IgD-negative memory B cell (primary cell): Measurements from ENCODE around the gene HDGFL3. TPM values are rescaled to one million over a fixed set of nuclear protein-coding genes. Genes with fewer than 3 reads are reported as not detected.
"Not testable (repeated sequence)": the region's sequence is repeated elsewhere in the genome, so short reads cannot be mapped to it uniquely, and the experiment has no call there.

Source experiments
- H3K27ac Mint-ChIP-seq, 3 donors: one replicate each; pipeline ENCODE4 v1.8.0; 2020 to 2022; ENCODE audit warnings: mild to moderate bottlenecking in 3 of 3, mixed read lengths in 3 of 3, moderate library complexity in 1 of 3
- H3K27me3 Mint-ChIP-seq: one replicate; pipeline ENCODE4 v1.8.0; 2021; ENCODE audit warnings: mixed read lengths
- H3K36me3 Mint-ChIP-seq: one replicate; pipeline ENCODE4 v1.8.0; 2020; ENCODE audit warnings: mild to moderate bottlenecking, mixed read lengths
- H3K4me1 Mint-ChIP-seq, 3 donors: one replicate each; pipeline ENCODE4 v1.8.0; 2020 to 2022; ENCODE audit warnings: mixed read lengths in 3 of 3, mild to moderate bottlenecking in 1 of 3
- H3K4me3 Mint-ChIP-seq, 4 donors: one replicate each; pipeline ENCODE4 v1.8.0; 2020 to 2022; ENCODE audit warnings: mild to moderate bottlenecking in 4 of 4, mixed read lengths in 4 of 4, moderate library complexity in 3 of 4
- H3K9me3 Mint-ChIP-seq, 3 donors: one replicate each; pipeline ENCODE4 v1.8.0; 2020 to 2021; ENCODE audit warnings: mixed read lengths in 3 of 3, mild to moderate bottlenecking in 1 of 3
- polyA plus RNA-seq: library from polyadenylated mRNA; unstranded; fragments of 300-500 nt; fragmentation: Illumina TruSeq; gene quantifications from one replicate; pipeline ENCODE4 v1.2.3, GENCODE V29; 2021

HDGFL3 gene
- polyA plus RNA-seq, 1 donor from 2014 or later, result 0.01 TPM

DNA sequence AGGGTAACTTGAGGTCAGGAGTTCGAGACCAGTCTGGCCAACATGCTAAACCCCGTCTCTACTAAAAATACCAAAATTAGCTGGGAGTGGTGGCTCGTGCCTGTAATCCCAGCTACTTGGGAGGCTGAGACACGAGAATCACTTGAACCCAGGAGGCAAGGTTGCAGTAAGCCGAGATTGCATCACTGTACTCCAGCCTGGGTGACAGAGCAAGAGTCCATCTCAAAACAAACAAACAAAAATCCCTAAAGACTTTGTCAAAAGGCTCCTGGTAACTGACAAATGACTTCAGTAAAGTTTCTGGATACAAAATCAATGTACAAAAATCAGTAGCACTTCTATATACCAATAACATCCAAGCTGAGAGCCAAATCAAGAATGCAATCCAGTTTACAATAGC lies 38.0 kb downstream of the HDGFL3 start:
- not testable (repeated sequence) for H3K36me3 Mint-ChIP-seq, H3K4me3 Mint-ChIP-seq, H3K27ac Mint-ChIP-seq, H3K27me3 Mint-ChIP-seq, H3K4me1 Mint-ChIP-seq
- peaks cover 6 to 18% (median 10%) of the 10 kb centered on the region in 3 donors for H3K9me3 Mint-ChIP-seq

- peaks cover 6 to 18% (median 10%) of the 10 kb centered on the region in 3 donors for H3K9me3 Mint-ChIP-seq
Measured at GRCh38 chr15:83166830-83167229, 40.8 kb downstream of the HDGFL3 start.

DNA sequence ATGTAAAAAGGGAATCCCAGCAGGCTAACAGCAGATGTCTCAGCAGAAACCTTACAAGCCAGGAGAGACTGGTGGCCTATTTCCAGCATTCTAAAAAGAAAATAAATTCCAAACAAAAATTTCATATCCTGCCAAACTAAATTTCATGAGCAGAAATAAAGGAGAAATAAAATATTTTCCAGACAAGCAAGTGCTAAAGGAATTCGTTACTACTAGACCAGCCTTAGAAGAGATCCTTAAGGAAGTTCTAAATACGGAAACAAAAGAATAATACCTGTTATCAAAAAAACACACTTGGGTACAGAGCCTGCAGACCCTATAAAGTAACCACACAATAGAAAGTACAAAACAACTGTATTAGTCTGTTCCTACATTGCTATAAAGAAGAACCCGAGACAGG lies 41.4 kb downstream of the HDGFL3 start:
- Mint-ChIP-seq H3K27me3 (peaks cover 3% of the 10 kb centered on the region), H3K9me3 (peaks cover 6 to 18% (median 10%) of the 10 kb centered on the region in 3 donors), H3K27ac (no peak overlapping the region), H3K4me3 (no peak overlapping the region), H3K36me3 (no peaks in the 10 kb centered on the region), H3K4me1 (no peaks in the 10 kb centered on the region)

More at GRCh38 chr15:83166830-83167229, 40.8 kb downstream of the HDGFL3 start:
- H3K4me3 Mint-ChIP-seq, result no peak overlapping the region
- H3K27me3 Mint-ChIP-seq, result peaks cover 3% of the 10 kb centered on the region
- H3K4me1 Mint-ChIP-seq, result no peaks in the 10 kb centered on the region
- H3K27ac Mint-ChIP-seq, result no peak overlapping the region
- H3K36me3 Mint-ChIP-seq, result no peaks in the 10 kb centered on the region

DNA sequence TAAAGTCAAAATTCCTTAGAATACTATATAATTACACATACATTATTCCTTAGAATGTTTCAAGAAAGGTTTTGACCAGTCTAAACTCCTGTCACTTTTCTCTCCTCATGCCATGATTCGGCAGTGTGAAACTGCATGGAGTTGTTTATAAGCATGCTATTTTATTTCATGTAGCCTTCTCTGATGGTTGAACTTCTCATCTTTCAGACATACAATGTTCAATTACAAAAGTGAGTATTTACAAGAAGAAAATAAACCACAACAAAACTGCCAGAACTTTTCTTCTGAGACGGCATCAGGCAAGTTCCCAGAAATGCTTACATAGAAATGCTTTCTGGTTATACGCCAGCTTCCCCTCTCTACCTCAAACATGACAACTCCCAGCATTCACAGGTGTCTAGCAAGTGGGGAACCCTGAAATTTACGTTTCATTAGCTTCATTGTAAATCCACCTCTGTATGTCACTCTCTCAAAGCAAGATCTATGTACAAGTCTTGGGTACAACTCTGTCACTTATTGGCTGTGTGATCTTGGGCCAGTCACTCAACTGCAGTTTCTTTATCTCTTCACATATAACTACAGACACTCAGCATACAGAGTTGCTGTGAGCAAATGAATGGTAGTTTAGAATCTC lies 42.7 kb downstream of the HDGFL3 start:
- H3K9me3 Mint-ChIP-seq, result peaks cover 6 to 16% (median 10%) of the 10 kb centered on the region in 3 donors
- no peak overlapping the region for H3K4me3 Mint-ChIP-seq
- H3K27me3 Mint-ChIP-seq, result peaks cover 3% of the 10 kb centered on the region
- no peak overlapping the region for H3K27ac Mint-ChIP-seq
- H3K4me1 Mint-ChIP-seq, result no peaks in the 10 kb centered on the region
- no peaks in the 10 kb centered on the region for H3K36me3 Mint-ChIP-seq

DNA sequence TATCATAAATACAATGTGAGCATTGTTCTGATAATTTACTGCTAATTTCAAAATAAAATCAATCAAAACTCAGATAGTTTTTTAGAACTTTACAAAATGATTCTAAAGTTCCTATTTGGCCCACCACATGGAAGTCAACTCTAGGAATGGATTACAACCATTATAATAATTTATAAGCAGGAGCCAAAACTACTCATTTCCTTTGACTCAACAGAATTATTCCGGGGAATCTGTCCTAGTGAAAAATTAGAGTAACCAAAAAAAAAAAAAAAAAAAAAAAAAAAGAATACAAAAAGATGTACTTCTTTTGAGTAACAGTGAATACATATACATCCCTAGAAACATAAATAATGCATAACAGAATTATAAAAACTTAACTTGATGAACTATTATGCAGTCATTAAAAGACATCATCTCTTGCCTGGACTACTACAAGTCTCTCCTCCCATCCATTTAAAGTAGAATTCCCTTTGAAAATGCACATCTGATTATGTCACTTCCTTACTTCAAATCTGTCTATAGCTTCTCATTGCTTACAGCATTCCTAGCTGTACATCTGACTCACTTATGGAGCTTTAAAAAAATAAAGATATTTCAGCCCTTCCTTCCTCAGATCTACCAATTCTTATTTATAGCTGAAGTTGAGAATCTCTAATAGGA lies 43.4 kb downstream of the HDGFL3 start:
- no peak overlapping the region for H3K27ac Mint-ChIP-seq
- H3K36me3 Mint-ChIP-seq, result no peaks in the 10 kb centered on the region
- H3K4me1 Mint-ChIP-seq, result no peaks in the 10 kb centered on the region
- peaks cover 6 to 15% (median 10%) of the 10 kb centered on the region in 3 donors for H3K9me3 Mint-ChIP-seq
- no peak overlapping the region for H3K4me3 Mint-ChIP-seq
- H3K27me3 Mint-ChIP-seq, result peaks cover 3% of the 10 kb centered on the region

- H3K4me3 Mint-ChIP-seq, result peak overlapping the region in 1 of 4 donors; percentile 29
- no peaks in the 10 kb centered on the region for H3K4me1 Mint-ChIP-seq
- peaks cover 3% of the 10 kb centered on the region for H3K27me3 Mint-ChIP-seq
- H3K9me3 Mint-ChIP-seq, result peaks cover 4 to 12% (median 8%) of the 10 kb centered on the region in 3 donors
- H3K36me3 Mint-ChIP-seq, result no peaks in the 10 kb centered on the region
- no peak overlapping the region for H3K27ac Mint-ChIP-seq
Measured at GRCh38 chr15:83163032-83163431, 44.6 kb downstream of the HDGFL3 start.

- H3K36me3 Mint-ChIP-seq, result no peaks in the 10 kb centered on the region
Measured at GRCh38 chr15:83160741-83161140, 46.9 kb downstream of the HDGFL3 start.

DNA sequence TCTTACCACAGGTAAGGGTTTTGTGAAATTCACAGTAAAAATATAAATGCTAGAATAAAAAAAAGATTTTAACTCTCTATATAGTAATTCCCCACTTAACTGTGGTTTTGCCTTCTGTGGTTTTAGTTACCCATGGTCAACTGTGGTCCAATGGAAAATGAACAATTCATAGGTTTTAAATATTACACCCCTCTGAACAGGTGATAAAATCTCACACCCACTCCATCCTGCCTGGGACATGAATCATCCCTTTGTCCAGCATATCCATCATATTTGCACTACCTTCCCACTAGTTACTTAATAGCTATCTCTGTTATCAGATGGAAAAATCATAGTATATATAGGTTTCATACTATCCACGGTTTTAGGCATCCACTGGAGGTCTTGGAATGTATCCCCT lies 49.2 kb downstream of the HDGFL3 start:
- peaks cover 6% of the 10 kb centered on the region for H3K27me3 Mint-ChIP-seq
- H3K4me3 Mint-ChIP-seq, result no peak overlapping the region
- H3K36me3 Mint-ChIP-seq, result no peaks in the 10 kb centered on the region
- H3K4me1 Mint-ChIP-seq, result peaks cover 0 to 2% (median 0%) of the 10 kb centered on the region in 3 donors
- H3K27ac Mint-ChIP-seq, result no peak overlapping the region
- no peaks in the 10 kb centered on the region for H3K9me3 Mint-ChIP-seq

More at GRCh38 chr15:83160741-83161140, 46.9 kb downstream of the HDGFL3 start:
- peaks cover 0 to 4% (median 0%) of the 10 kb centered on the region in 3 donors for H3K9me3 Mint-ChIP-seq
- peaks cover 0 to 2% (median 0%) of the 10 kb centered on the region in 3 donors for H3K4me1 Mint-ChIP-seq
- H3K27me3 Mint-ChIP-seq, result peaks cover 6% of the 10 kb centered on the region
- H3K4me3 Mint-ChIP-seq, result no peak overlapping the region
- H3K27ac Mint-ChIP-seq, result no peak overlapping the region

DNA sequence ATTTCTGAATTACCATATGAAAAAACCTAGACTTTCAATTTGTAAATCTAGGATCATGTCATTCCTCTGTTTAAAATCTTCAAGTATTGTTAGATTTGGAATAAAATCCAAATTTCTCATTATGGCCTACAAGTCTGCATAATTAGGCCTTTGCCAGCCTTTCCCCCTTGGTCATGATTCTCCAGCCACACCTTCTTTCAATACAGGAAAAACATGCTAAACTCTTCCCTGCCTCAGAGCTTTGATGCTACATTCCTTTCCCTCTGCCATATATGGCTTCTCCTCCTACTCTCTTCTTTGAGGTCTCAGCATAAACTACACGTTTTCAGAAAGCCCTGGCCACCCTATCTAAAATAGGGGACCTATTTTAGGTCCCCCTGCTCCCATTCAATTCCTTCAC lies 51.7 kb downstream of the HDGFL3 start:
- no peaks in the 10 kb centered on the region for H3K36me3 Mint-ChIP-seq
- H3K27me3 Mint-ChIP-seq, result peaks cover 5% of the 10 kb centered on the region
- H3K9me3 Mint-ChIP-seq, result no peaks in the 10 kb centered on the region
- H3K4me3 Mint-ChIP-seq, result no peak overlapping the region
- H3K4me1 Mint-ChIP-seq, result peaks cover 0 to 2% (median 0%) of the 10 kb centered on the region in 3 donors
- H3K27ac Mint-ChIP-seq, result no peak overlapping the region

GRCh38 chr15:83153288-83153687 lies 54.3 kb downstream of the HDGFL3 start:
- H3K9me3 Mint-ChIP-seq, result no peaks in the 10 kb centered on the region
- no peak overlapping the region for H3K4me3 Mint-ChIP-seq
- peaks cover 9% of the 10 kb centered on the region for H3K27me3 Mint-ChIP-seq

DNA sequence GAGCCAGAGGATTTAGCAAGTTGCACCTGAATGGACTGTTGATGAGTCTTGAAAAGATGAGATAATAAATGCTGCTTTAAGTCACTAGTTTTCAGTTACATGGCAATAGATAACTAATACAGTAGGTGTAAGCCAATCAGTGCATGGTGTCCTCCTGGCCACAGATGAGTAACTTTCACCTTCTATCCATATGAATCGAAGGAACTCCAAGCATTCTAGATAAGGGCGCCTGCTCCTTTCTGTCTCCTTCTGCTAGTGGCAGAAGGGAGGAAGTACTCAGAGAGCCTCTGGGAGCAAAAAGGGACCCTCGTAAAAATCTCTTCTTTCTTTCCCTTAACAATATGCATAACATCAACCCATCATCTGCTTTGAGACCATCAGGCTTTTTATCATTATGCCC lies 62.9 kb downstream of the HDGFL3 start:
- Mint-ChIP-seq H3K27ac (no peak overlapping the region), H3K4me3 (no peak overlapping the region), H3K27me3 (peaks cover 9% of the 10 kb centered on the region), H3K9me3 (peaks cover 0 to 5% (median 0%) of the 10 kb centered on the region in 3 donors), H3K4me1 (peaks cover 0 to 2% (median 0%) of the 10 kb centered on the region in 3 donors), H3K36me3 (peaks cover 3% of the 10 kb centered on the region)

More at GRCh38 chr15:83153288-83153687, 54.3 kb downstream of the HDGFL3 start:
- H3K4me1 Mint-ChIP-seq, result peaks cover 0 to 2% (median 0%) of the 10 kb centered on the region in 3 donors
- H3K36me3 Mint-ChIP-seq, result no peaks in the 10 kb centered on the region
- H3K27ac Mint-ChIP-seq, result no peak overlapping the region

- H3K4me1 Mint-ChIP-seq, H3K4me3 Mint-ChIP-seq, H3K9me3 Mint-ChIP-seq, H3K27me3 Mint-ChIP-seq, H3K27ac Mint-ChIP-seq, H3K36me3 Mint-ChIP-seq: not testable (repeated sequence)
Measured at GRCh38 chr15:83142151-83142550, 65.5 kb downstream of the HDGFL3 start.

- Mint-ChIP-seq H3K36me3 (no peaks in the 10 kb centered on the region), H3K4me3 (no peak overlapping the region), H3K9me3 (no peaks in the 10 kb centered on the region), H3K27me3 (no peaks in the 10 kb centered on the region), H3K27ac (no peak overlapping the region), H3K4me1 (no peaks in the 10 kb centered on the region)
Measured at GRCh38 chr15:83132861-83133523, 74.6 kb downstream of the HDGFL3 start.

DNA sequence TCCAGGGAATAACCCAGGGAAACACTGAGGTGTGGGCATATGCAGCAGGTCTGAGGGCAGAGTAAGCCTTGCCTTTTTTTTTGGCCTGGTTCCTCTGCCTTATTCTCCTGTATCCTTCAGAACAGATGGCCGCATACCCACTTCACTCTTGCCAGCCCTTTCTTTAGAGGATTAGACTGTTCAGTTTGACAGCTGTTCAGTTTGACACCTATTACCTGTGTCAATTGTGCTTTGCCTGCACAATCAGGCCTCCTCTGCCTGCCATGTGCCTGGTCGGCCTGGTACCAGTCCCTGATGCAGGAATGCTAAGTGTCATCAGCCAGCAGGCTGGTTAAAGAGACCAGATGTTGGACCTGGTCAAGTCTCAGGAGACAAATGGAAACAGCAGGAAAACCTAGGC lies 77.8 kb downstream of the HDGFL3 start:
- peaks cover 0 to 2% (median 0%) of the 10 kb centered on the region in 3 donors for H3K4me1 Mint-ChIP-seq
- H3K9me3 Mint-ChIP-seq, result no peaks in the 10 kb centered on the region
- no peak overlapping the region for H3K27ac Mint-ChIP-seq
- no peaks in the 10 kb centered on the region for H3K36me3 Mint-ChIP-seq
- no peaks in the 10 kb centered on the region for H3K27me3 Mint-ChIP-seq
- H3K4me3 Mint-ChIP-seq, result no peak overlapping the region

DNA sequence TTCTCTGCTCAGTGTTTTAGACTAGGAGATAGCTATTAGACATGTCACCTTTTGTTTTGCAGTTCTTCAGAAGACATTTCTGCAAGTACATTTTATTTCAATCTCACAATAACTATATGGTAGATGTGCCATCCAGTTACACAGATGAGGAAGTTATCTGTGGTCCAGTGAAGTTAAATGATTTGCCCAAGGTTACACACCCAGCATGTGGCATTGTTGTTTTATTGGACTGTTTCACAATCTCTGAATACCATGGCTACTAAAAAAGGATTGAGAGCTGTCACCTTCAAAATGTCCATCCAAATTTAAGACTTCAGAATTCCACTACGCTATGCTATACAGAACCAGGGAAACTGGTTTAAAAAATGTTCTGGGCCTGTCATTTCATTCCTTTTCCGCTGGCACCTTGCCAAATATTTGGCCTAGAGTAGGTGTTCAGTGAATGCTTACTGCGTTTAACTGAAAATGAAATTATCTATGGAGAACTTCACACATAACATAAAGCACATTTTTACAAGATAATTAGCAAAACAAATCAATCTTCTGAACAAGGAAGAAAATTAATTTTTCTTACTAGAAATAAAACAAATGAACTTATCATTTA lies 80.0 kb downstream of the HDGFL3 start:
- Mint-ChIP-seq H3K4me1 (peaks cover 0 to 2% (median 0%) of the 10 kb centered on the region in 3 donors), H3K36me3 (no peaks in the 10 kb centered on the region), H3K27me3 (no peaks in the 10 kb centered on the region), H3K27ac (peak overlapping the region in 1 of 3 donors; percentile 50), H3K4me3 (no peak overlapping the region), H3K9me3 (no peaks in the 10 kb centered on the region)
